ENCODE data around the gene CBX8. TPM values are rescaled to one million over a fixed set of nuclear protein-coding genes. Genes with fewer than 3 reads are reported as not detected.

Gene CBX8
- total RNA-seq, 2 donors from 2014 or later = 1.6 to 1.8 TPM

- ATAC-seq (no peak), DNase-seq (no peak)
- H3K4me3 ChIP-seq = no peak overlapping the region
- no peaks in the 10 kb centered on the region for H3K9me3 ChIP-seq
- intact Hi-C loops (cut with DNase I) = loop anchor here (10.0 kb wide), 1 partner anchor 235 kb away; no protein-coding TSS in a partner anchor
- TF ChIP-seq POLR2A (IDR thresholded peaks at IDR 0.05) = no peak
- TF ChIP-seq, protein P1, sequence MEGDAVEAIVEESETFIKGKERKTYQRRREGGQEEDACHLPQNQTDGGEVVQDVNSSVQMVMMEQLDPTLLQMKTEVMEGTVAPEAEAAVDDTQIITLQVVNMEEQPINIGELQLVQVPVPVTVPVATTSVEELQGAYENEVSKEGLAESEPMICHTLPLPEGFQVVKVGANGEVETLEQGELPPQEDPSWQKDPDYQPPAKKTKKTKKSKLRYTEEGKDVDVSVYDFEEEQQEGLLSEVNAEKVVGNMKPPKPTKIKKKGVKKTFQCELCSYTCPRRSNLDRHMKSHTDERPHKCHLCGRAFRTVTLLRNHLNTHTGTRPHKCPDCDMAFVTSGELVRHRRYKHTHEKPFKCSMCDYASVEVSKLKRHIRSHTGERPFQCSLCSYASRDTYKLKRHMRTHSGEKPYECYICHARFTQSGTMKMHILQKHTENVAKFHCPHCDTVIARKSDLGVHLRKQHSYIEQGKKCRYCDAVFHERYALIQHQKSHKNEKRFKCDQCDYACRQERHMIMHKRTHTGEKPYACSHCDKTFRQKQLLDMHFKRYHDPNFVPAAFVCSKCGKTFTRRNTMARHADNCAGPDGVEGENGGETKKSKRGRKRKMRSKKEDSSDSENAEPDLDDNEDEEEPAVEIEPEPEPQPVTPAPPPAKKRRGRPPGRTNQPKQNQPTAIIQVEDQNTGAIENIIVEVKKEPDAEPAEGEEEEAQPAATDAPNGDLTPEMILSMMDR (IDR thresholded peaks at IDR 0.05) = no peak
- peaks cover 0 to 14% of the 10 kb centered on the region in 2 donors for H3K27me3 ChIP-seq
- 57 to 65% methylated on average over 3 of the region's 3 CpGs for WGBS, 2 donors
- H3K27ac ChIP-seq = no peak overlapping the region
- H3K36me3 ChIP-seq (replicated peaks in 1 of 2; ENCODE audit: insufficient read depth in 1 of 2, low read depth in 2 of 2) = no peaks in the 10 kb centered on the region
- H3K4me1 ChIP-seq = peaks cover 8% of the 10 kb centered on the region
Observed at GRCh38 chr17:79749958-79750357, 46.9 kb downstream of the CBX8 start.

DNA sequence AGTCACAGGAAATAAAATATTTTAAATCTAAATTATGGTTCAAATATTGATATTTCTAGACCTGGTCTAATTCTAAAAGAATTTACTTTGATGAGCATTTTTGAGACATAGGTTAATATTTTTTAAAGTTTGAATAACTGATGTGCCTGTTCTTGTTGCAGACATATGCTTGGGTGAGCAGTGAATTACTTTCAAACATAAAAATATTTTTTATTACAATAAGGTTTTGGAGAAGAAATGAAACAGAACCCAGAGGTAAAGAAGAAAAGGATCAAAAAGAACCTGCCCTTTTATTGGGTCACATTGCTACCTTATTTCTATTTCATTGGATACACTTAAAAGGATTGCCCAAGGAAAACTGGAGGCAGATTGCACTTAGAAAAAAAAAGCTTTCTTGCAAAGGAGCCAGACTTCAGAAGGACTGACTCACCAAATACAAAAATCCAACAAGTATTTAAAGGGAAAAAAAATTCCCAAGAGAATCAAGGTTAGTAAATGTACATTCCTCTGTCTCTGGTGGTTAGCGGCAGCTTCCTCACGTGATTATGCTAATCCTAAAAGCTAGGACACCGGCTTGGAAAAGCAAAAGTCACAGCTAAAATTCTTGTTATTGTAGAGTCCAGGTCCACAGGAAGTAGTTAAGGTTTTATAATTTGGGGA, 47.6 kb downstream of the CBX8 start:
- DNase-seq = no peak
- TF ChIP-seq POLR2A (IDR thresholded peaks at IDR 0.05) = no peak
- TF ChIP-seq, protein P1 (IDR thresholded peaks at IDR 0.05) = no peak
- no peak for ATAC-seq
- Histone ChIP-seq H3K27ac (no peak overlapping the region), H3K36me3 (replicated peaks in 1 of 2; ENCODE audit: insufficient read depth in 1 of 2, low read depth in 2 of 2) (no peaks in the 10 kb centered on the region), H3K9me3 (no peaks in the 10 kb centered on the region), H3K4me1 (peaks cover 8% of the 10 kb centered on the region), H3K27me3 (peaks cover 0 to 14% of the 10 kb centered on the region in 2 donors), H3K4me3 (no peak overlapping the region)
- 59 to 70% methylated on average over 3 of the region's 3 CpGs for WGBS, 2 donors
- intact Hi-C loops (cut with DNase I) = loop anchor here (10.0 kb wide), 1 partner anchor 236 kb away; no protein-coding TSS in a partner anchor

GRCh38 chr17:79748295-79749099, 48.4 kb downstream of the CBX8 start:
- peaks cover 0 to 14% of the 10 kb centered on the region in 2 donors for H3K27me3 ChIP-seq
- ATAC-seq (no peak), DNase-seq (no peak)
- peaks cover 8% of the 10 kb centered on the region for H3K4me1 ChIP-seq
- 9 to 12% methylated on average over 16 to 34 of the region's 55 CpGs for WGBS, 2 donors
- no peak overlapping the region for H3K4me3 ChIP-seq
- no peak overlapping the region for H3K27ac ChIP-seq
- H3K36me3 ChIP-seq (replicated peaks in 1 of 2; ENCODE audit: insufficient read depth in 1 of 2, low read depth in 2 of 2) = no peaks in the 10 kb centered on the region
- TF ChIP-seq POLR2A (IDR thresholded peaks at IDR 0.05) = no peak
- TF ChIP-seq, protein P1 (IDR thresholded peaks at IDR 0.05) = no peak
- intact Hi-C loops (cut with DNase I) = loop anchor here (10.0 kb wide), 1 partner anchor 236 kb away; no protein-coding TSS in a partner anchor
- H3K9me3 ChIP-seq = no peaks in the 10 kb centered on the region

GRCh38 chr17:79747508-79748294, 49.2 kb downstream of the CBX8 start:
- Histone ChIP-seq H3K27me3 (peaks cover 0 to 14% of the 10 kb centered on the region in 2 donors), H3K4me1 (peaks cover 8% of the 10 kb centered on the region), H3K9me3 (no peaks in the 10 kb centered on the region), H3K4me3 (no peak overlapping the region), H3K36me3 (replicated peaks in 1 of 2; ENCODE audit: insufficient read depth in 1 of 2, low read depth in 2 of 2) (no peaks in the 10 kb centered on the region), H3K27ac (no peak overlapping the region)
- DNase-seq (no peak), ATAC-seq (no peak)
- intact Hi-C loops (cut with DNase I) = loop anchor here (10.0 kb wide), 1 partner anchor 237 kb away; no protein-coding TSS in a partner anchor
- 4% methylated on average over 73 of the region's 74 CpGs; no CpG with 5 or more reads in 1 of the 2 donors for WGBS, 2 donors
- TF ChIP-seq POLR2A (IDR thresholded peaks at IDR 0.05) = no peak
- TF ChIP-seq, protein P1 (IDR thresholded peaks at IDR 0.05) = no peak

Data from body of pancreas (tissue), 4 donors.